ENCODE data around the gene SKIDA1.

The SKIDA1 gene

GRCh38 chr10:21516242-21517131 lies 9.0 kb downstream of the SKIDA1 start (continued):
- TF ChIP-seq ZBTB26 (tag by site-specific recombination; optimal IDR thresholded peaks at IDR 0.05) (peak; percentile 49), ZNF785 (tag by site-specific recombination; IDR thresholded peaks at IDR 0.05) (no peak), ATF2 (tag by site-specific recombination; IDR thresholded peaks at IDR 0.05; ENCODE audit: low read depth) (no peak), ZBTB20 (tag by site-specific recombination; IDR thresholded peaks at IDR 0.05) (peak; percentile 63), ZNF513 (tag by site-specific recombination; IDR thresholded peaks at IDR 0.05) (peak; percentile 99), ZNF670 (tag by site-specific recombination; IDR thresholded peaks at IDR 0.05; ENCODE audit: low read depth) (no peak), ZNF548 (tag by site-specific recombination; IDR thresholded peaks at IDR 0.05) (no peak), ZNF600 (tag by site-specific recombination; IDR thresholded peaks at IDR 0.05) (peak; percentile 99), ZBTB8A (tag by site-specific recombination; IDR thresholded peaks at IDR 0.05) (peak; percentile 51), ZEB2 (tag by site-specific recombination; IDR thresholded peaks at IDR 0.05) (peak; percentile 73; the same call in 1 of the 2 replicates), GLIS2 (tag by site-specific recombination; IDR thresholded peaks at IDR 0.05) (peak; percentile 58; the same call in 1 of the 2 replicates), ZIC2 (tag by site-specific recombination; IDR thresholded peaks at IDR 0.05) (no peak), ZNF777 (tag by site-specific recombination; IDR thresholded peaks at IDR 0.05; ENCODE audit: borderline replicate concordance) (no peak), ZNF658 (tag by site-specific recombination; IDR thresholded peaks at IDR 0.05) (no peak), ZNF488 (tag by site-specific recombination; IDR thresholded peaks at IDR 0.05) (no peak), PATZ1 (tag by site-specific recombination; IDR thresholded peaks at IDR 0.05) (peak; percentile 50), PRDM10 (tag by site-specific recombination; IDR thresholded peaks at IDR 0.05) (peak; percentile 67), ZNF664 (tag by site-specific recombination; IDR thresholded peaks at IDR 0.05) (no peak), ZNF639 (tag by site-specific recombination; IDR thresholded peaks at IDR 0.05) (no peak), ZNF561 (tag by site-specific recombination; IDR thresholded peaks at IDR 0.05; ENCODE audit: borderline replicate concordance) (no peak)
- TF ChIP-seq, protein P1, sequence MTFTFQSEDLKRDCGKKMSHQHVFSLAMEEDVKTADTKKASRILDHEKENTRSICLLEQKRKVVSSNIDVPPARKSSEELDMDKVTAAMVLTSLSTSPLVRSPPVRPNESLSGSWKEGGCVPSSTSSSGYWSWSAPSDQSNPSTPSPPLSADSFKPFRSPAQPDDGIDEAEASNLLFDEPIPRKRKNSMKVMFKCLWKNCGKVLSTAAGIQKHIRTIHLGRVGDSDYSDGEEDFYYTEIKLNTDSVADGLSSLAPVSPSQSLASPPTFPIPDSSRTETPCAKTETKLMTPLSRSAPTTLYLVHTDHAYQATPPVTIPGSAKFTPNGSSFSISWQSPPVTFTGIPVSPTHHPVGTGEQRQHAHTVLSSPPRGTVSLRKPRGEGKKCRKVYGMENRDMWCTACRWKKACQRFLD (tag by site-specific recombination; IDR thresholded peaks at IDR 0.05), result no peak
